ENCODE results near the gene RTN1.

Gene RTN1

GRCh38 chr14:59566725-59567124 is 303.9 kb downstream of the RTN1 start:
- Mint-ChIP-seq H3K27ac (no peak overlapping the region), H3K27me3 (peaks cover 14% of the 10 kb centered on the region), H3K9me3 (ENCODE audit: low read depth) (no peaks in the 10 kb centered on the region), H3K36me3 (no peaks in the 10 kb centered on the region), H3K4me1 (ENCODE audit: low read depth) (no peaks in the 10 kb centered on the region), H3K4me3 (no peak overlapping the region)

GRCh38 chr14:59566296-59566695 is 304.3 kb downstream of the RTN1 start:
- H3K36me3 Mint-ChIP-seq = no peaks in the 10 kb centered on the region
- no peak overlapping the region for H3K27ac Mint-ChIP-seq
- peaks cover 12% of the 10 kb centered on the region for H3K27me3 Mint-ChIP-seq
- H3K4me1 Mint-ChIP-seq (ENCODE audit: low read depth) = no peaks in the 10 kb centered on the region
- H3K4me3 Mint-ChIP-seq = no peak overlapping the region
- no peaks in the 10 kb centered on the region for H3K9me3 Mint-ChIP-seq (ENCODE audit: low read depth)

- Mint-ChIP-seq H3K9me3 (ENCODE audit: low read depth) (no peaks in the 10 kb centered on the region), H3K4me1 (ENCODE audit: low read depth) (no peaks in the 10 kb centered on the region), H3K36me3 (no peaks in the 10 kb centered on the region), H3K27me3 (peaks cover 8% of the 10 kb centered on the region), H3K27ac (no peak overlapping the region), H3K4me3 (no peak overlapping the region)
Measured at GRCh38 chr14:59565087-59565486, 305.5 kb downstream of the RTN1 start.

- no peak overlapping the region for H3K27ac Mint-ChIP-seq
- no peak overlapping the region for H3K4me3 Mint-ChIP-seq
- peaks cover 8% of the 10 kb centered on the region for H3K27me3 Mint-ChIP-seq
- H3K4me1 Mint-ChIP-seq (ENCODE audit: low read depth) = no peaks in the 10 kb centered on the region
- H3K36me3 Mint-ChIP-seq = no peaks in the 10 kb centered on the region
- H3K9me3 Mint-ChIP-seq (ENCODE audit: low read depth) = no peaks in the 10 kb centered on the region
Measured at GRCh38 chr14:59564366-59564765, 306.2 kb downstream of the RTN1 start.

- H3K36me3 Mint-ChIP-seq = no peaks in the 10 kb centered on the region
- no peaks in the 10 kb centered on the region for H3K9me3 Mint-ChIP-seq (ENCODE audit: low read depth)
- H3K27ac Mint-ChIP-seq = no peak overlapping the region
- H3K27me3 Mint-ChIP-seq = peaks cover 4% of the 10 kb centered on the region
- H3K4me1 Mint-ChIP-seq (ENCODE audit: low read depth) = no peaks in the 10 kb centered on the region
- no peak overlapping the region for H3K4me3 Mint-ChIP-seq
Measured at GRCh38 chr14:59547310-59547709, 323.3 kb downstream of the RTN1 start.
